HG03196 (cell line): ENCODE measurements around the gene USP16.
"Not testable (repeated sequence)": the region's sequence is repeated elsewhere in the genome, so short reads cannot be mapped to it uniquely, and the experiment has no call there.

Source experiments
- ATAC-seq: cut with Tn5 transposase; IDR thresholded peaks from one replicate; pipeline ENCODE4 v1.9.1; 2021; ENCODE audit not compliant: unreplicated experiment

Gene USP16

DNA sequence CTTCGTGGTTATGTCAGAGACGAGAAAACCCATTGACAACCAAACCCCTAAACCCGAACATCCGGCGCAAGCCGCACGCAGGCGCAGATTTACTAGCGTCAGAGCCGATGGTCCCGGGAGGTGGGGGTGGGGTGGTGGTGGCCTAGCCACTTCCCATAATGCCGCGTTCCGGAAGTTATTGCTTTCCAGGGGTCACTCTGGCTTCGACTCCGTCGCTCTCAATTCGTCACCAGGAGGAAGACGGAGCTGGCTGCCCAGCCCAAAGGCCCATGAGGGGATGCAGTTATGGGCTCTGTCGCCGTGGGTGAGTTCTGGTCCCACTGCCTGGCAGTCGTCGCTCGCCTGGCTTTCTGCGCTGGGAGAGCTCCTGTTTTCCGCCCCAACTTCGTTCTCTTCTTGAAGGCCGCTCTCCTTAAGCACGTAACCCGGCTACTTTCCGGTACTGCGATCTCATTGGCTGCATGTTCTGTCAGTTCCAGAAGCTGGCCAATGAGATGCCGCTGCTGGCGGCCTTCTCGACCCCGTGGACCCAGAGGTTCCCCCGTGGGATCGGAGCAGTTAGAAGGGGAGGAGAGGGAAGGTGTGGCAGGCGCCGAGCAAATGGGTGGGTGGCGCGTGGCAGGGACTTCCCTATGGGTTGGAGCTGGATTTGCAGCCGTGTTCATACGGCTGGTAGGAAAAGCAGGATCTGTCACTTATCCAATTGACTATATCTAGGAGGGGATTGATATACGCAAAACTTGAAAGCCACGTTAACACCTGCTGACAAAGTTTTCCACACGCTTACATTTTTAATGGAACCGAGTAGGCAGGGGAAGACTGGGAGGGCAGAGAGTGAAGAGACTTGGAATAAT lies at the start of gene USP16:
Gene USP16 (plus strand): TSS at position 195 of the 854 bp plus-strand sequence. CDS start 3,246 bp downstream, outside the sequence.
- ATAC-seq, result peak; percentile 96

DNA sequence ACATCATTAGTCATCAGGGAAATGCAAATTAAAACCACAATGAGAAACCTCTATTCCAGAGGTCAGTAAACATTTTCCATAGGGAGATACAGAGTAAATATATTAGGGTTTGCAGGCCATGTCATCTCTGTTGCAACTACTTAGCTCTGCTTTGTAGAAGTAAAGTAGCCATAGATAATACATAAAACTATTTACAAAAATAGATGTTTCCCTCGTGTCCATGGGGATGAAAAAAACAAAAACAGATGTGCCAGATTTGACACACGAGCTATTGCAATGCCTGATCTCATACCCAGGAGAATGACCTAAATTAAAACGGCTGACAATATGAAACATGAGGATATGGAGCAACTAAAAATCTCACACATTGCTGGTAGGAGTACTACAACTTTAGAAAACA lies 49.1 kb upstream of the USP16 start:
- ATAC-seq, result no peak

DNA sequence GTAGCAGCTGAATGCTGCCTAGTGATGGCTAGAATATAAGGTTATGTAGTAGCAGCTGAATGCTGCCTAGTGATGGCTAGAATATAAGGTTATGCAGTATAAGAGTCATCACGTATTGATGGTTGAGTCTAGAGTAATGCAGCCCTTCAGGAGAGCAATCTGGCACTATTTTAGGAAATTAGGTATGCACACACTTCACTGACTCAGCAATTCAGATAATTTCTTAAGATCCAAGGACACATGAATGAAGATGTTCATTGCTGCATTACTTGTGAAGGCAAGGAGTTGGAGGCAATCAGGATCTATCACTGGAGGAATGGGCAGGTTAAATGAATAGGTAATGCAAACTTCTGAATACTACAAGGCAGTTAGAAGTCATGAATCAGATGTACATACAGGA lies 45.4 kb upstream of the USP16 start:
- no peak for ATAC-seq

DNA sequence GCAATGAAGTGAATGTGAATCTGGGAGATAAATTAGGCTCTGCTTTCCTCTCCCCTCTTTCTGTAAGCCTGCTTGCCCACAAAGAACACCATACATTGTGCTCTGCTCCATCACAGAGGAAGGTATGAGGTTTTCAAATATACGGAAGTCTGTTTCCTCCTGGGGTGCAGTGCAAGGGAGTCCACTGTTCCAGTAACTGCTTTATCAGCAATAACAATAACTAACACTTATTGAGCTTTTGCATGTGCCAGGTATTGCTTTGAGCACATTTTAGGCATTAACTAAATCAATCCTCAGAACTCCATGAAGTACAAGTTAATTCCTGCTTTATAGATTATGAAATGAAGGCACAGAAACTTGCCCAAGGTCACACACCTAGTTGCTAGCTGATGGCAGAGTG lies 41.8 kb upstream of the USP16 start:
- ATAC-seq, result no peak

DNA sequence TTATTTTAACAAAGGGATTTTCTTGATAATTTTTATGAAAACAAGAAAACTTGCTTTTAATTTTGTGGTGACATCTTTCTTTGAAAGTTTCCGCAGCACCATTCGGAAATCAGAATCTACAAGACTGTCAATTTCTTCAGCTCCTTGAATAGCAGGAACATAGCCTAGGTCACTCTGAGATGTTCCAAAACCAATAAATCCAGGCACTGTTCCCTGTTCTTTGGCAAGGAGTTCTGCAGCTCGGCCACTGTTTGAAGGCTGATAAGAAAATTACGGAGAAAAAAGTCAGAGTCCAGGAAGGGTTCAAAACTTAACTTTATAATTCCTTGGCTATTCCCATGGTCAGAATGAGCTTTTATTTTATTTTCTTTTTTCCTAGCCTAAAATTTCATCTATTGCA lies 37.8 kb upstream of the USP16 start:
- ATAC-seq, result no peak

DNA sequence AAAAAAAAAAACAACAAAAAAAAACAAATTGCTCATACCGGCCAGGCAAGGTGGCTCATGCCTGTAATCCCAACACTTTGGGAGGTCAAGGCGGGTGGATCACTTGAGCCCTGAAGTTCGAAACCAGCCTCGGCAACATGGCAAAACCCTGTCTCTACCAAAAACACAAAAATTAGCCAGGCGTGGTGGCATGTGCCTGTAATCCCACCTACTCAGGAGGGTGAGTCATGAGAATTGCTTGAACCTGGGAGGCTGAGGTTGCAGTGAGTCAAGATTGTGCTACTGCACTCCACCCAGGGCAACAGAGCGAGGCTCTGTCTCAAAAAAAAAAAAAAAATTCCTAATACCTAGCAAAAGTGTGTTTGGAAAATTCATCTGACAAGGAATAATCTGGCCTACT lies 36.3 kb upstream of the USP16 start:
- ATAC-seq, result not testable (repeated sequence)

DNA sequence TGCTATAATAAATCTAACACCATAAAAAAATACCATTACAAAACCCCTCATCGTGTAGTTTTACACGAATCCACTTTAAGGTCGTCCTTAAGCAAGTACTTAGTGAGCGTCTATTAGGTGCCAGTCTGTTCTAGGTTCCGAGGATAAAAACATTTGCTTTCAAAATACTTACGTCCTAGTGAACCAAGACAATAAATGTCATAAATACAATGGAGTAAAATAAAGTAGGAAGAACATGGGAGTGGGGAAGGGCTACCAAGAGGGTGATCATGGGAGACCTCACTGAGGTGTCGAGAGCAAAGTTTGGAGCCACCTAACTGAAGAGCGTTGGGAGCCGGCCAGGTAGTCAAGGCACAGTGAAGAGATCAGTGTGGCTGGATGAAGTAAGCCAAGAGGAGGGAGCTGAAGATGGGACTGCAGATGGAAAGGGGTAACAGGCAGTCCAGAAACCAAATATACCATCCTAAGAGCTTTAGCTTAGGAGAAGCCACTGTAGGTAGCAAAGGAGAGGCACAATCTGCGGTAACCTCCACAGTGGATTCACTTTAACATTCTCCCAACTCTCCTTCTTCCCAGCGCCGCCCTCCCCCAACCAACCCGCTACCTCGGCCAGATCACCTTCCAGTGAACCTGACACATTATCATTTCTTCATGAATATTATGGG lies 32.5 kb upstream of the USP16 start:
- ATAC-seq, result no peak

DNA sequence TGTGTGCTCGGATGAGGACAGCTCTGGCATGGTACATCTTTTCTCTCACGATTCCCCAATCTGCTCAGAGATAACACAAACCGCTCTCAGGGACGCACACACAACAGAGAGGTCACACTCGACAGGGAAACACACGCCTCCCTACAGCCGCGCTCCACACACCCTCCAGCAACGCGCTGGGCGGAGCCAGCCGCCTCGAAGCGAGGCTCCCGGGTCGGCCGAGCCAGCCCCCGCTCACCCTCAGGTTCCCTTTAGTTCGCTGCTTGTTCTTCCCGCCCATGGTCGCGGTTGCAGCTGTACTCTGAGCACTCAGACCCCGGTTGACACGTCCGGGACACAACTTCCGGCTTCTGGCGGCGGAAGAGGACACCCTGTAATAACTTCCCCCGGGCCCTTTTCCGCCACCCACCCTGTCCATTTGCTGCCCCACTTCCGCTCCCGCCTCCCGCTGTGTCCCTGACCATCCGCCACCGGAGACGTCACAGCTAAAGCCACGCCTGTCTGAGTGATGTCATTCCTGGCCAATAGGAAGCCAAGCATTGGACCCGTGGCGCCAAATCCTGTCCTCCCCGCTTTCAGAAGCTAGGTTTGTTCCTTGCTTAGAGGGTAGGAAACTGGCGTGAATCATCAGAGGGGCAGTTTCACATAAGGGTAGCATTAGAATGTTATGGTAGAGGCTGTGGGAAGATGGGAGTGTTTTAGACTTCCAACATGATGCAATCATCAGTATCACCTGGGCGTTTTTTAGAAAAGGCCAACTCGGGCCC lies 31.8 kb upstream of the USP16 start, which contains the start of gene LTN1:
Gene LTN1 (minus strand): TSS at position 352 of the 767 bp plus-strand sequence. CDS start 72 bp downstream, at position 280.
- peak; percentile 98 for ATAC-seq

DNA sequence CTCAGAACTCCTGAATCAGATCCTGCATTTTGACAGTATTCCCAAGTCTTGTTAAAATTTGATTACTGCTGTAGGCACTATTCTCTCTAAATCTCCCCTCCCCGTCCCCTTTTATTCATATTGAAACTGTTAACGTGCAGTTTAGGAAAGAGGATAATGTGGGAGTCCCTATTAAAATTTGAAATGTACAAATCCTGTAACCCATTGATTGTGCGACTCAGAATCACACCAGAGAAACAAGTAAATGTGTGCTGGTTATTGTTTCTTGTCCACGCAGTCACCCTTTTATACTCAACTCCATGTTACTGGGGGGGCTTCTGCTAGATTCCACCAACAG lies 31.2 kb upstream of the USP16 start:
- ATAC-seq, result no peak

DNA sequence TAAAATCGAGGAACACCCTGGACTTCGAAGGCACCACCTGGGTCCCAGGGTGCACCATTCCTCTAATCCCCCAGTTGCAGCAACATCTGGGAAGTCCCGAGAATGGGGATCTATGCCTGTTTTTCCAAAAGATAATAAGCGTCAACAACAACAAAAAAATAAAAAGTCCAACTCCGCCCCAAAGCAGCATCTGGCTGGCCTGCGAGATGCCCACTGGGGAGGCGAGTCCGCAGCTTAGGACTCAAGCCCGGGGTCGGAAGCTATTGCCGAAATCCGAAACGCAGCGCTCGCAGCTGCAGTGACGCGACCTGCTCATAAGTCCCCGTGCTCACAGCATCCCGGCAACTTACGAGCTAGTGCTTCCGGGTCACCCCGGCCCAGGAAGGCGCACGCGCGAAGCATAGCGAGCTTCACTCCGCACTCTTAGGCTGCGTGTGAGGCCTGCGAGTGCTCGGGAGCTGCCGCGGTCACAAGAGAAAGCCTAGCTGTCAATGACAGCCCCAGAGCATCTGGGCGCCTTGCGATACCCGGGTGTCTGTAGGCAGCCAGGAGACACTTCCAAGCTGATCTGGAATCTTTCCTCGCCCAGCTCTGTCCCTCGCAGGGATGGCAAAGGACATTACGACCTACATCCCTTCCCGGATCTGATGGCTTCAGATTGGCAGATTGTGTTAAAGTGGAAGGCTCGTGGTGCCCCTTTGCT lies 21.9 kb upstream of the USP16 start:
- peak; percentile 100 for ATAC-seq

DNA sequence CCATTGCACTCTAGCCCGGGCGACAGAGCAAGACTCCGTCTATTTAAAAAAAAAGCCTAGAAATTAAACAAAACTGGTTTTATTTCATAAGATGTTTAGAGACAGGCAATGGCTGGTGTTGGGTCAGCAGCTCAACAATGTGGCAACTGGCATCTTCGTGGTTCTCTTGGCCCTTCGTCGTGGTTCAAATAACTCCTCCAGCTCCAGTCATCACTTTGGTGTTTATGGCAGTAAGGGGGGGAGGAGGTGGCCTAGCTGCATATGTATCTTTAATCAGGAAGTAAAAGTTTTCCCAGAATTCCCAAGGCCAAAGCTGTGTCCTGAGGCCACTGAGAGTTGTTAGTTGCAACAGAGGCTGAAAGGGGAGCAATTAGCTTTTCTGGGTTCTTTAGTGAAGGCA lies 18.8 kb upstream of the USP16 start:
- no peak for ATAC-seq

DNA sequence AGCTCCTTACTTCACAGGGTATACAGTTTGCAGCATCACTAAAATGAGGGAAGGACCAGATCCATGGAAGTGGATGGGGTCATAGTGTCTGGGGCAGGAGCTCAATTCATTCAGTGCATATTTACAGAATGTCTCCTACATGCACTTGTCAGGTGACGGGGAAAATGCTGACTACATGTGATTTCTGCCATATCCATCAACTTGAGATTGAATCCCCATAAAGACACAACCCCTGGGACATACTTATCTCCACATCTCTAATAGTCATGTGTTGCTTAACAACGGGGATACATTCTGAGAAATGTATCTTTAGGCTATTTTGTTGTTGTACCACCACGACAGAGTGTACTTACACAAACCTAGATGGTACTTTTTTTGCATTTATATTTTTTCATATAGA lies 17.3 kb upstream of the USP16 start:
- ATAC-seq, result no peak

DNA sequence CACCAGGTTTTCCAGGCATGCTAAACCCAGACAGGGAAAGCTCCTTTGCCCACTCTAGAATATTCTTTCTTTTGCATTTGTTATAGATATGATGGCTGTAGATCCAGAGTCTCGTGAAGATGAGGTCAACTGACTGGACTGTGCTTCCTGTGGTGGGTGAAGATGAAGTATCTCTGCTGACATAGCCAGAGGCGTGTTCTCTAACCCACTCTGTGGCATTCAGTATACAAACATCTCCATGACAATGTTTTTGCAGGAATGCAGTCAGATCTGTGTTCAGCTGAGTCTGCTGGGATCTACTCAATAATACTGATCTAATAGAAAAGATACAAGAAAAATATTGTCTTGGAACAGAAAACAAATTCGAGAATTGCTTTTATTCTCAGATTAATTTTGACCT lies 16.7 kb upstream of the USP16 start:
- ATAC-seq, result no peak

DNA sequence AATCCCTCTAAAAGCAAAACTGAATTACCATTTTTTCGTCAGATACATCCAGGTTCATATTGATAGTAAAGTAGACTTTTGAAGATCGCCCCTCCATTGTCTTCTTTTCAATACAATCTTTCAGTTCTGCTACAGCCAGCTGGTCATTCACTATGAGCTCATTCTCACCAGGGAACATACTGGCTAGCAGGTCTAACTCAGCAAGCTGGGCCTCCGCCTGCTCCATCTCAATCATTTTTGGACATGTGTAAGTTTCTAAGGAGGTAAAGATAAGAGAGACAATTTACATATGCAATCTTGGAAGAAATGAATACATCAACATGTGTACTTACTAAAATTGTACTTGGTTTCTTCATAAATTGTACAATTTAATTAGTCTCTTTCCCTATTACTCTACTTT lies 16.1 kb upstream of the USP16 start:
- ATAC-seq, result no peak

DNA sequence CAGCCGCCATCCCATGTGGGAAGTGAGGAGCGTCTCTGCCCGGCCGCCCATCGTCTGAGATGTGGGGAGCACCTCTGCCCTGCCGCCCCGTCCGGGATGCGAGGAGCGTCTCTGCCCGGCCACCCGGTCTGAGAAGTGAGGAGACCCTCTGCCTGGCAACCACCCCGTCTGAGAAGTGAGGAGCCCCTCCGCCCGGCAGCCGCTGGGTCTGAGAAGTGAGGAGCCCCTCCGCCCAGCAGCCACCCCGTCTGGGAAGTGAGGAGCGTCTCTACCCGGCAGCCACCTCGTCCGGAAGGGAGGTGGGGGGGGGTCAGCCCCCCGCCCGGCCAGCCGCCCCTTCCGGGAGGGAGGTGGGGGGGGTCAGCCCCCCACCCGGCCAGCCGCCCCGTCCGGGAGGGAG lies 13.2 kb upstream of the USP16 start:
- not testable (repeated sequence) for ATAC-seq

DNA sequence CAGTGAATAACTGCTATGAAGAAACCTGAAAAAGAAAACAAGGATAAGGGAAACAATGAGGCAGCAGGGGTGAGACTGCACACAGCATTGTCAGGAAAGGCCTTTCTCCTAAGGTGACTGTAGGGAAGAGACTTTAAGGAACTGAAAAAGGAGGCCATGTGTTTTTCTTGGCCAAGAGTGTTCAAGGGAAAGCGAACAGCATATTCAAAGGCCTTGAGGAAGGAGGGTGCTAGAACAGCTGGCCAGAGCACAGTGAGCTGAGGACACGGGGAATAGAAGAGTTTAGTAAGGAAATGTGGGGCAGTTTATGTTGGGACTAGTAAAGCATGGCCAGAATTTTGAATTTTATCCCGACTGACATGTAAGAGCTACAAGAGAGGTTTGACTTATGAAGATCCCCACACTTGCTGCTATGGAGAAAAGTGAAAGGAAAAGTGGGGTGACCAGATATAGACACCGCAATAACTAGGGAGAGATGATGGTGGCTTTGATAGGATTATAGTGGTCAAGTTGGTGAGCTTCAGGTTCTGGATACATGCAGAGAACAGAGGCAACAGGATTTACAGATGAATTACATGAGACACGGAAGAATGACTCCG lies 6.7 kb upstream of the USP16 start:
- no peak for ATAC-seq

DNA sequence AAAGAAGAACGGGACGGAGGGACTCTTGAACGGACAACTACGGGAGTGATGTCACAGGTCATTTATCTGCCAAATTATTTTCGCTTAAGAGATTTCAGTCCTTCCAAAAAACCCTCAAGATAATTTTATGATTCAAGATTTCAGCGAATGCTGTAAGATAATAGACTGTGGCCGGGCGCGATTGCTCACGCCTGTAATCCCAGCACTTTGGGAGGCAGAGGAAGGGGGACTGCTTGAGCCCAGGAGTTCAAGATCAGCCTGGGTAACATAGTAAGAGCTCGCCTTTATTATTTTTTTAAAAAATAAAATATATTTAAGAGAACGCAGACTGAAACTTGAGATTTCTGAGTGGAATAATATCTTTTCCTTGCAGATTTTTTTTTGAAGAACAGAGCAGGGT lies 5.9 kb upstream of the USP16 start:
- peak; percentile 9 for ATAC-seq

DNA sequence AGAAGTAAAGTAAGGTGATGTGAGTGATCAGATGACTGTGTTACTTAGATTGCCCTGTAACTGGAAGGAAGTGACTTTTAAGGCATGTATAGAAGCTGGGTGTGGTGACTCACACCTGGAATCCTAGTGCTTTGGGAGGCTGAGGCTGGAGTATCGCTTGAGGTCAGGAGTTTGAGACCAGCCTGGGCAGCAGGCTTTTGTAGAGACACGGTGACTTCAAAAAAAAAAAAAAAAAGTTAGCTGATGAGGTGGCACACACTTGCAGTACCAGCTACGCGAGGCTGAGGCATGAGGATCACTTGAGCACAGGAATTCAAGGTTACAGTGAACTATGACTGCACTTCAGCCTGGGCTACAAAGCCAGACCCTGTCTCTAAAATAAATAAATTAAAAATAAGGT lies 2.3 kb upstream of the USP16 start:
- no peak for ATAC-seq

DNA sequence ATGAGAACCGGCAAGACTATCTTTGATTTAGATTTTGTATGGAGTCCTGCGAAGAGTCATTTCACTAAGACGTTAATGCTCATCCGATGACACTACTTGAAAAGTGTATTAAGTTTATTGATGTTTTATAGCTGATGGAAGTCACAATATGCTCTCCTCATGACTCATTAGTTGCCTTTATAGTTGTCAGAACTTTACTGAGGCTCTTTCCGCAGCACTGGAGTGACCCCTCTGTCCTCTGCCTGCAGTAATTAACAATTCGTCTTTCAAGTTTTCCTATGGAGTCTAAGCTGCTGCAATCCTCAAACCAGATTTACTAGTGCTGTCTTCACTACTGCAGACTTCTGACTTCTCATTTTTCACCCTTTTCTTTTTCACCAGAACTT lies 853 bp downstream of the USP16 start:
- ATAC-seq, result no peak

DNA sequence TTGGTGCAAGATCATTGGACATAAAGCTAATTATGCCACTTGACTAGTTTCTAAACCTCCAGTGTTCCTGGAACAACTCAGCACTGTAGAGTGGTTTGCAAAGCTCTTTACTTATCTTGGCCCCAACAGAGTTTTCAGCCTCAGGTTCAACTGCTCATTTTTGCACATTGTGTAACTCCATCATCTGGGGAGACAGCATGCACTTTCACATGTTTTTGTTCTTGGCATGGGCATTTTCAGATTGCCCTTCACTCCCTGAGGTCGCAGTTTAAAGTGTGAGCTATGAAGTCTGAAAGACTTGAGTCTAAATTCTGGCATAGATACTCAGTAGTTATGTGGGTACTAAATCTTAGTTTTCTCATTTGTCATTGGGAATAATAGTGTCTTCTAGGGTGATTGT lies 5.1 kb downstream of the USP16 start:
- ATAC-seq, result no peak

DNA sequence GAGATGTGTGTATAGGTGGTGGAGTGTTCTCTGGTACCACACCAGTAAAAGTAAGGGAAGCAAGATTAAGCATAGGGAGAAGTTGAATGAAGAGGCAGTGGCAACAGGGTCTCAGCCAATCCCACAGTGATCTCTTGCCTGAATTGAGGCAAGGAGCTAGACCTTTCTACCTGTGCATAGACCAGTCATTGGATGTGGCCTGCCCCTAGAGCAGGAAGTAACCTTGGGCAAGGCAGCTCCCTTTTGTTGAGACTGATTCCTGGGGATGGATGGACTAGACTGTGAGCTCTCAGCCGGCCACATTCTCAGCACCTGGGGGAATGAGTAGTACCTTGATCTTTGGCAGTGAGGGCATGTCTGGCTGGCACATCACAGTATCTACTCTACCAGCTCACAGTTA lies 6.4 kb downstream of the USP16 start:
- ATAC-seq, result no peak
